A673 (cell line): Measurements from ENCODE around the gene P2RY2.

Source experiments
- CTCF ChIP-seq: fragments of 300-800, 200-600 bp; sonication (generic); conservative IDR thresholded peaks from 2 replicates; pipeline ENCODE4 v1.5.1; 2017; ENCODE audit warnings: low read depth, mild to moderate bottlenecking, antibody characterized with exemption, low read length, moderate library complexity, mixed read lengths
- EZH2 ChIP-seq: fragments of 200-600 bp; sonication (generic); IDR thresholded peaks from 2 replicates; pipeline ENCODE4 v1.6.1; 2017; ENCODE audit warnings: borderline replicate concordance, low read depth, mild to moderate bottlenecking, mixed read lengths, antibody characterized with exemption, low read length; ENCODE audit not compliant: poor library complexity, severe bottlenecking

DNA sequence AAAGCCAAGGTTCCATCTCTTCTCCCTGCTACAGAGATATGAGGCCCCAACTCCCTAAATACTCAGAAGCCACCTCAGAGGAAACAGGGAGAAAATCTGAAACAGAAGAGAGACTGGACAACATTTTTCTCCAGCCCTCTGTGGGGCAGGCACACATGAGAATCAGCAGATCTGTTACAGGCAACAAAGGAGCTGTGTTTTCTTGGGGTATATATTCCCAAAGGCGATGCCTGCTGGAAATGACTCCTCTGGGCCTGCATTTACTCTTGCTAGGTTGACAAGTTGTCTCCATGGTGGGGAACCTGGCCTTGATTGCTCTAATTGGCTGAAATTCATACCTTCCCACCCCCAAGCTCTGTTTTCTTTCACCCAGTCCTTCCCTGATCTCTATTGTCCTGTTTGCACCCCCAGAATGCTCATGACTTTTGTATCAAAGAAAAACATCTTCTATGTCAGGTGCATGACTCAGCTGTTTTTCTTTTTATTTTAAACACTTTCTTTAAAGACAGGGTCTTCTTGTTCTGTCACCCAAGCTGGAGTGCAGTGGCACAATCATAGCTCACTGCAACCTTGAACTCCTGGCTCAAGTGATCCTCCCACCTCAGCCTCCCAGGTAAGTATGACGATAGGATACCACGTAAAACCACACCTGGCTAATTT lies 30.6 kb downstream of the P2RY2 start:
- TF ChIP-seq CTCF (no peak), EZH2 (no peak)
